ENCODE measurements around the gene RBM20. TPM values are rescaled to one million over a fixed set of nuclear protein-coding genes. Genes with fewer than 3 reads are reported as not detected.
A peak's percentile ranks its signal among the peaks of the same experiment; 100 is the strongest.

Gene RBM20
- total and polyA plus RNA-seq, 2 of the 13 experiments (the other 11 are each of a cell fraction or from before 2014, with no cell fraction given), result 0.02 to 0.22 TPM

DNA sequence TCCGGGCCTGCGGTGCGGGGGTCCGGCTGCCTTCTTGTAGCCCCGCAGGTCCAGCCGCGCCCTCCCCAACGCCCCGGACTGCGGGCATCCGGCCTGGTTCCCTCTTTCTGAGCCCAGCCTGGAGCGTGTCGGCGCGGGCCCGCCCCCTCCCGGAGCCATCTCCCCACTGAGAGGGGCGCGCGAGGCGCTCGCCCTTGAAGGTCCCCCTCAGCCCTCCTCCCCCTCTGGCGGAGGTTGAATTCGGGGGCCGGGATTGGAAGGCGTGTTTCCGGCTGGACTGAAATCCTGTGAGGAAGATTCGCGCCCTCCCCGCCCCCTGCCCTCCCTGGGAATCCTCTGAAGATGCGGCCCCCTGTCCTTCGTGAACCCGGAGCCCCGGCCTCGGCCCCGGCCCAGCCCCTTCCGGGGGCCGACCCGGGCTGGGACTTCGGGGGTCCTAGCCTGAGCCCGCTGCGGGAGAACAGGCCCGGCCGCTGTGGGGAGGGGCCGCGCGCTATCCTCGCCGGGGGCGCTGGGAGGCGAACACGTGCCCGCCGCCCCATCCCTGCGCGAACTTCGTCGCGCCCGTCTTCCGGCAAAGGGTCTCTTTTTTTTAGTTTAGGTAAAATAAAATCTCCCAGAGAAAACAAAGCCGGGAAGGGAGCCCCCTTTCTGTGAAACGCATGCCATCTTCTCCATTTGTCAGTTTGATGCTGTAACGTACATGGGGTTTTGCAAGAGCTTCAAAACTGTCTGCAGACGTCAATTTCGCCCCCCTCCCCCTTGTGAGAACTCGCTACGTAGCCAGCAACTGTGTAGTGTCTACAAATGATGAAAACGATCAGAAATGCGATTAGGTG, 228.2 kb downstream of the RBM20 start (continued):
- no peak for TF ChIP-seq MZF1 (CRISPR knock-in tag; IDR thresholded peaks at IDR 0.05; ENCODE audit: borderline replicate concordance)
- TF ChIP-seq, protein P1, sequence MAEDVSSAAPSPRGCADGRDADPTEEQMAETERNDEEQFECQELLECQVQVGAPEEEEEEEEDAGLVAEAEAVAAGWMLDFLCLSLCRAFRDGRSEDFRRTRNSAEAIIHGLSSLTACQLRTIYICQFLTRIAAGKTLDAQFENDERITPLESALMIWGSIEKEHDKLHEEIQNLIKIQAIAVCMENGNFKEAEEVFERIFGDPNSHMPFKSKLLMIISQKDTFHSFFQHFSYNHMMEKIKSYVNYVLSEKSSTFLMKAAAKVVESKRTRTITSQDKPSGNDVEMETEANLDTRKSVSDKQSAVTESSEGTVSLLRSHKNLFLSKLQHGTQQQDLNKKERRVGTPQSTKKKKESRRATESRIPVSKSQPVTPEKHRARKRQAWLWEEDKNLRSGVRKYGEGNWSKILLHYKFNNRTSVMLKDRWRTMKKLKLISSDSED (CRISPR knock-in tag; IDR thresholded peaks at IDR 0.05), result no peak
- TF ChIP-seq PHB2 (IDR thresholded peaks at IDR 0.05; ENCODE audit: partially characterized antibody), result no peak
- no peak for TF ChIP-seq ZBTB21 (CRISPR knock-in tag; IDR thresholded peaks at IDR 0.05)
- TF ChIP-seq FOXA1 (IDR thresholded peaks at IDR 0.05), result no peak
- no peak; the same call in 1 of the 2 replicates for TF ChIP-seq FOXA1 (CRISPR knock-in tag; IDR thresholded peaks at IDR 0.05)
- TF ChIP-seq, protein P2, sequence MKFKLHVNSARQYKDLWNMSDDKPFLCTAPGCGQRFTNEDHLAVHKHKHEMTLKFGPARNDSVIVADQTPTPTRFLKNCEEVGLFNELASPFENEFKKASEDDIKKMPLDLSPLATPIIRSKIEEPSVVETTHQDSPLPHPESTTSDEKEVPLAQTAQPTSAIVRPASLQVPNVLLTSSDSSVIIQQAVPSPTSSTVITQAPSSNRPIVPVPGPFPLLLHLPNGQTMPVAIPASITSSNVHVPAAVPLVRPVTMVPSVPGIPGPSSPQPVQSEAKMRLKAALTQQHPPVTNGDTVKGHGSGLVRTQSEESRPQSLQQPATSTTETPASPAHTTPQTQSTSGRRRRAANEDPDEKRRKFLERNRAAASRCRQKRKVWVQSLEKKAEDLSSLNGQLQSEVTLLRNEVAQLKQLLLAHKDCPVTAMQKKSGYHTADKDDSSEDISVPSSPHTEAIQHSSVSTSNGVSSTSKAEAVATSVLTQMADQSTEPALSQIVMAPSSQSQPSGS (CRISPR knock-in tag; IDR thresholded peaks at IDR 0.05), result no peak
- no peak; the same call in 1 of the 2 replicates for TF ChIP-seq RXRA (CRISPR knock-in tag; IDR thresholded peaks at IDR 0.05)
- TF ChIP-seq, protein P3, sequence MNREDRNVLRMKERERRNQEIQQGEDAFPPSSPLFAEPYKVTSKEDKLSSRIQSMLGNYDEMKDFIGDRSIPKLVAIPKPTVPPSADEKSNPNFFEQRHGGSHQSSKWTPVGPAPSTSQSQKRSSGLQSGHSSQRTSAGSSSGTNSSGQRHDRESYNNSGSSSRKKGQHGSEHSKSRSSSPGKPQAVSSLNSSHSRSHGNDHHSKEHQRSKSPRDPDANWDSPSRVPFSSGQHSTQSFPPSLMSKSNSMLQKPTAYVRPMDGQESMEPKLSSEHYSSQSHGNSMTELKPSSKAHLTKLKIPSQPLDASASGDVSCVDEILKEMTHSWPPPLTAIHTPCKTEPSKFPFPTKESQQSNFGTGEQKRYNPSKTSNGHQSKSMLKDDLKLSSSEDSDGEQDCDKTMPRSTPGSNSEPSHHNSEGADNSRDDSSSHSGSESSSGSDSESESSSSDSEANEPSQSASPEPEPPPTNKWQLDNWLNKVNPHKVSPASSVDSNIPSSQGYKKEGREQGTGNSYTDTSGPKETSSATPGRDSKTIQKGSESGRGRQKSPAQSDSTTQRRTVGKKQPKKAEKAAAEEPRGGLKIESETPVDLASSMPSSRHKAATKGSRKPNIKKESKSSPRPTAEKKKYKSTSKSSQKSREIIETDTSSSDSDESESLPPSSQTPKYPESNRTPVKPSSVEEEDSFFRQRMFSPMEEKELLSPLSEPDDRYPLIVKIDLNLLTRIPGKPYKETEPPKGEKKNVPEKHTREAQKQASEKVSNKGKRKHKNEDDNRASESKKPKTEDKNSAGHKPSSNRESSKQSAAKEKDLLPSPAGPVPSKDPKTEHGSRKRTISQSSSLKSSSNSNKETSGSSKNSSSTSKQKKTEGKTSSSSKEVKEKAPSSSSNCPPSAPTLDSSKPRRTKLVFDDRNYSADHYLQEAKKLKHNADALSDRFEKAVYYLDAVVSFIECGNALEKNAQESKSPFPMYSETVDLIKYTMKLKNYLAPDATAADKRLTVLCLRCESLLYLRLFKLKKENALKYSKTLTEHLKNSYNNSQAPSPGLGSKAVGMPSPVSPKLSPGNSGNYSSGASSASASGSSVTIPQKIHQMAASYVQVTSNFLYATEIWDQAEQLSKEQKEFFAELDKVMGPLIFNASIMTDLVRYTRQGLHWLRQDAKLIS (CRISPR knock-in tag; IDR thresholded peaks at IDR 0.05), result no peak
- TF ChIP-seq ZNF674 (CRISPR knock-in tag; IDR thresholded peaks at IDR 0.05; ENCODE audit: low read depth), result no peak
- TF ChIP-seq LCORL (IDR thresholded peaks at IDR 0.05), result no peak
- no peak; the same call in 1 of the 2 replicates for TF ChIP-seq LCORL (CRISPR knock-in tag; IDR thresholded peaks at IDR 0.05)
- no peak for TF ChIP-seq NFRKB (IDR thresholded peaks at IDR 0.05)
- no peak for TF ChIP-seq ZNF234 (CRISPR knock-in tag; conservative IDR thresholded peaks at IDR 0.05)
- peak; percentile 83 for TF ChIP-seq AGO2 (optimal IDR thresholded peaks at IDR 0.05; ENCODE audit: low read depth, low read length)
- TF ChIP-seq, protein P4, sequence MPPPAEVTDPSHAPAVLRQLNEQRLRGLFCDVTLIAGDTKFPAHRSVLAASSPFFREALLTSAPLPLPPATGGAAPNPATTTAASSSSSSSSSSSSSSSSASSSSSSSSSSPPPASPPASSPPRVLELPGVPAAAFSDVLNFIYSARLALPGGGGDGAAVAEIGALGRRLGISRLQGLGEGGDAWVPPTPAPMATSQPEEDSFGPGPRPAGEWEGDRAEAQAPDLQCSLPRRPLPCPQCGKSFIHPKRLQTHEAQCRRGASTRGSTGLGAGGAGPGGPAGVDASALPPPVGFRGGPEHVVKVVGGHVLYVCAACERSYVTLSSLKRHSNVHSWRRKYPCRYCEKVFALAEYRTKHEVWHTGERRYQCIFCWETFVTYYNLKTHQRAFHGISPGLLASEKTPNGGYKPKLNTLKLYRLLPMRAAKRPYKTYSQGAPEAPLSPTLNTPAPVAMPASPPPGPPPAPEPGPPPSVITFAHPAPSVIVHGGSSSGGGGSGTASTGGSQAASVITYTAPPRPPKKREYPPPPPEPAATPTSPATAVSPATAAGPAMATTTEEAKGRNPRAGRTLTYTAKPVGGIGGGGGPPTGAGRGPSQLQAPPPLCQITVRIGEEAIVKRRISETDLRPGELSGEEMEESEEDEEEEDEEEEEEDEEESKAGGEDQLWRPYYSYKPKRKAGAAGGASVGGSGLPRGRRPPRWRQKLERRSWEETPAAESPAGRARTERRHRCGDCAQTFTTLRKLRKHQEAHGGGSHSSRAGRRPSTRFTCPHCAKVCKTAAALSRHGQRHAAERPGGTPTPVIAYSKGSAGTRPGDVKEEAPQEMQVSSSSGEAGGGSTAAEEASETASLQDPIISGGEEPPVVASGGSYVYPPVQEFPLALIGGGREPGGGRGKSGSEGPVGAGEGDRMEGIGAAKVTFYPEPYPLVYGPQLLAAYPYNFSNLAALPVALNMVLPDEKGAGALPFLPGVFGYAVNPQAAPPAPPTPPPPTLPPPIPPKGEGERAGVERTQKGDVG (CRISPR knock-in tag; IDR thresholded peaks at IDR 0.05; ENCODE audit: borderline replicate concordance), result no peak
- TF ChIP-seq, protein P5, sequence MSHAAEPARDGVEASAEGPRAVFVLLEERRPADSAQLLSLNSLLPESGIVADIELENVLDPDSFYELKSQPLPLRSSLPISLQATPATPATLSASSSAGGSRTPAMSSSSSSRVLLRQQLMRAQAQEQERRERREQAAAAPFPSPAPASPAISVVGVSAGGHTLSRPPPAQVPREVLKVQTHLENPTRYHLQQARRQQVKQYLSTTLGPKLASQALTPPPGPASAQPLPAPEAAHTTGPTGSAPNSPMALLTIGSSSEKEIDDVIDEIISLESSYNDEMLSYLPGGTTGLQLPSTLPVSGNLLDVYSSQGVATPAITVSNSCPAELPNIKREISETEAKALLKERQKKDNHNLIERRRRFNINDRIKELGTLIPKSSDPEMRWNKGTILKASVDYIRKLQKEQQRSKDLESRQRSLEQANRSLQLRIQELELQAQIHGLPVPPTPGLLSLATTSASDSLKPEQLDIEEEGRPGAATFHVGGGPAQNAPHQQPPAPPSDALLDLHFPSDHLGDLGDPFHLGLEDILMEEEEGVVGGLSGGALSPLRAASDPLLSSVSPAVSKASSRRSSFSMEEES (CRISPR knock-in tag; IDR thresholded peaks at IDR 0.05), result 0 out of 2 replicates have a peak, but pooled peaks have one; percentile 4
- TF ChIP-seq ZNF737 (CRISPR knock-in tag; IDR thresholded peaks at IDR 0.05; ENCODE audit: borderline replicate concordance), result no peak
- TF ChIP-seq ZNF614 (CRISPR knock-in tag; IDR thresholded peaks at IDR 0.05; ENCODE audit: borderline replicate concordance), result no peak; the same call in 1 of the 2 replicates
